Gastroesophageal sphincter (tissue), 4 donors: ENCODE measurements around the gene ALK. TPM values are rescaled to one million over a fixed set of nuclear protein-coding genes. Genes with fewer than 3 reads are reported as not detected.

Source experiments
- ATAC-seq: fragments of 150-250 bp; one replicate; pipeline ENCODE4 v1.9.1; 2016; ENCODE audit warnings: mild to moderate bottlenecking, moderate library complexity
- H3K27ac ChIP-seq, 4 donors: fragments of 200-600 bp; sonication (generic) in 3 of 4; 1 replicate in 3 of 4; 2 replicates in 1 of 4; pipeline ENCODE4 v1.5.1; 2016 to 2019
- H3K27me3 ChIP-seq: fragments of 200-600 bp; sonication (generic); one replicate; pipeline ENCODE4 v1.5.1; 2019
- H3K36me3 ChIP-seq, 2 donors: fragments of 200-600 bp; sonication (generic); one replicate each; pipeline ENCODE4 v1.5.1; 2019; ENCODE audit warnings: control low read depth in 1 of 2
- H3K4me1 ChIP-seq, 3 donors: fragments of 200-600 bp; sonication (generic); 1 replicate in 2 of 3; 2 replicates in 1 of 3; pipeline ENCODE4 v1.5.1; 2016 to 2019; ENCODE audit warnings: control low read depth in 2 of 3
- H3K4me3 ChIP-seq, 2 donors: fragments of 200-600 bp; sonication (generic); one replicate each; pipeline ENCODE4 v1.5.1; 2019; ENCODE audit warnings: mild to moderate bottlenecking in 1 of 2, moderate library complexity in 1 of 2
- H3K9me3 ChIP-seq, 3 donors: fragments of 200-600 bp; sonication (generic); one replicate each; pipeline ENCODE4 v1.5.1; 2017 to 2019; ENCODE audit warnings: control low read depth in 2 of 3
- CTCF ChIP-seq, 4 experiments: fragments of 200-600 bp in 2 of 4; fragments of 450-650 bp in 2 of 4; sonication (generic) in 1 of 4; IDR thresholded peaks; one replicate each; pipeline ENCODE4 v1.5.1; 2017 to 2019; ENCODE audit warnings: antibody characterized with exemption in 4 of 4, mild to moderate bottlenecking in 2 of 4, moderate library complexity in 2 of 4
- EP300 ChIP-seq: sonication (generic); formaldehyde crosslinking; IDR thresholded peaks from one replicate; pipeline ENCODE4 v1.6.1; 2017; ENCODE audit warnings: antibody characterized with exemption, mild to moderate bottlenecking
- POLR2A ChIP-seq, 2 donors: fragments of 450-650 bp; IDR thresholded peaks; one replicate each; pipeline ENCODE4 v1.6.1; 2017; ENCODE audit warnings: antibody characterized with exemption in 2 of 2, mild to moderate bottlenecking in 2 of 2, moderate library complexity in 1 of 2
- POLR2AphosphoS5 ChIP-seq: sonication (generic); formaldehyde crosslinking; IDR thresholded peaks from one replicate; pipeline ENCODE4 v1.6.1; 2017; ENCODE audit warnings: antibody characterized with exemption
- WGBS, 2 donors: methylation state at CpG; one replicate each; pipeline ENCODE4 v1.1.5; 2018; ENCODE audit warnings: low coverage in 1 of 2; 5-methylcytosine and 5-hydroxymethylcytosine counted together
- total RNA-seq, 4 donors: library from RNA; depleted of rRNA; stranded (reverse); fragments of >200 nt; gene quantifications; one replicate each; pipeline ENCODE4 v1.1.0, GENCODE V29; 2016

The ALK gene
- total RNA-seq, 4 donors from 2014 or later: 0.94 to 1.6 (median 1.1) TPM

- Histone ChIP-seq H3K4me3 (no peak overlapping the region), H3K4me1 (no peaks in the 10 kb centered on the region), H3K9me3 (no peaks in the 10 kb centered on the region), H3K36me3 (no peaks in the 10 kb centered on the region), H3K27me3 (no peaks in the 10 kb centered on the region), H3K27ac (no peak overlapping the region)
- no peak for ATAC-seq
- WGBS, 2 donors: 82 to 100% methylated on average over 3 to 6 of the region's 20 CpGs
- TF ChIP-seq POLR2AphosphoS5: no peak
- TF ChIP-seq EP300: no peak
- no peak for TF ChIP-seq CTCF (IDR thresholded peaks at IDR 0.05)
- TF ChIP-seq POLR2A (IDR thresholded peaks at IDR 0.05): no peak
Measured at GRCh38 chr2:29215739-29216608, 705.4 kb downstream of the ALK start.

GRCh38 chr2:29215073-29215472 lies 706.3 kb downstream of the ALK start:
- 71 to 73% methylated on average over 2 to 3 of the region's 5 CpGs for WGBS, 2 donors

GRCh38 chr2:29213888-29214291 lies 707.5 kb downstream of the ALK start:
- H3K4me1 ChIP-seq: no peaks in the 10 kb centered on the region
- no peak overlapping the region for H3K4me3 ChIP-seq
- no peaks in the 10 kb centered on the region for H3K36me3 ChIP-seq
- ATAC-seq: no peak
- H3K27me3 ChIP-seq: no peaks in the 10 kb centered on the region
- 41 to 67% methylated on average over 3 to 5 of the region's 9 CpGs for WGBS, 2 donors
- H3K9me3 ChIP-seq: no peaks in the 10 kb centered on the region
- no peak overlapping the region for H3K27ac ChIP-seq
- TF ChIP-seq POLR2A (IDR thresholded peaks at IDR 0.05): no peak
- no peak for TF ChIP-seq EP300
- TF ChIP-seq POLR2AphosphoS5: no peak

More at GRCh38 chr2:29215073-29215472, 706.3 kb downstream of the ALK start:
- no peak for ATAC-seq
- no peaks in the 10 kb centered on the region for H3K36me3 ChIP-seq
- no peak for TF ChIP-seq POLR2AphosphoS5
- H3K4me1 ChIP-seq: no peaks in the 10 kb centered on the region
- H3K4me3 ChIP-seq: no peak overlapping the region
- H3K9me3 ChIP-seq: no peaks in the 10 kb centered on the region
- no peak overlapping the region for H3K27ac ChIP-seq
- H3K27me3 ChIP-seq: no peaks in the 10 kb centered on the region

GRCh38 chr2:29212009-29212408 lies 709.4 kb downstream of the ALK start:
- H3K27me3 ChIP-seq: no peaks in the 10 kb centered on the region
- H3K27ac ChIP-seq: no peak overlapping the region
- TF ChIP-seq CTCF (IDR thresholded peaks at IDR 0.05): no peak
- no peaks in the 10 kb centered on the region for H3K9me3 ChIP-seq
- H3K4me3 ChIP-seq: no peak overlapping the region
- WGBS, 2 donors: 26 to 50% methylated on average over 4 to 5 of the region's 5 CpGs
- ATAC-seq: no peak
- no peaks in the 10 kb centered on the region for H3K36me3 ChIP-seq
- H3K4me1 ChIP-seq: no peaks in the 10 kb centered on the region

GRCh38 chr2:29209551-29209950 lies 711.8 kb downstream of the ALK start:
- WGBS, 2 donors: 83% methylated on average over 5 of the region's 5 CpGs; no CpG with 5 or more reads in 1 of the 2 donors
- ATAC-seq: no peak

More at GRCh38 chr2:29209551-29209950, 711.8 kb downstream of the ALK start:
- Histone ChIP-seq H3K27me3 (no peaks in the 10 kb centered on the region), H3K4me1 (no peaks in the 10 kb centered on the region), H3K4me3 (no peak overlapping the region), H3K27ac (no peak overlapping the region), H3K36me3 (peaks cover 0 to 4% of the 10 kb centered on the region in 2 donors), H3K9me3 (no peaks in the 10 kb centered on the region)
- TF ChIP-seq EP300 (no peak), CTCF (IDR thresholded peaks at IDR 0.05) (no peak), POLR2A (IDR thresholded peaks at IDR 0.05) (no peak), POLR2AphosphoS5 (no peak)
